HG03378 (cell line): ENCODE results near the gene SAP25.
"Not testable (repeated sequence)": the region's sequence is repeated elsewhere in the genome, so short reads cannot be mapped to it uniquely, and the experiment has no call there.

ENCODE experiments used
- ATAC-seq: cut with Tn5 transposase; IDR thresholded peaks from one replicate; pipeline ENCODE4 v1.9.1; 2021; ENCODE audit warnings: mild to moderate bottlenecking, moderate library complexity; ENCODE audit not compliant: unreplicated experiment

Gene SAP25

GRCh38 chr7:100538654-100539435 lies 34.9 kb downstream of the SAP25 start, which contains the start of gene AGFG2:
Gene AGFG2, plus strand, starts transcription at chr7:100539203. Its CDS starts 144 bp downstream, at chr7:100539347.
- peak; percentile 91 for ATAC-seq

- no peak for ATAC-seq
Observed at GRCh38 chr7:100538348-100538653, 35.4 kb downstream of the SAP25 start.

- ATAC-seq: not testable (repeated sequence)
Observed at GRCh38 chr7:100536695-100537094, 37.0 kb downstream of the SAP25 start.

- ATAC-seq: not testable (repeated sequence)
Observed at GRCh38 chr7:100535982-100536381, 37.7 kb downstream of the SAP25 start.

GRCh38 chr7:100532165-100533022 lies 41.3 kb downstream of the SAP25 start:
- no peak for ATAC-seq

GRCh38 chr7:100528108-100528866 lies 45.4 kb downstream of the SAP25 start:
- not testable (repeated sequence) for ATAC-seq

- ATAC-seq: not testable (repeated sequence)
Observed at GRCh38 chr7:100523192-100523591, 50.5 kb downstream of the SAP25 start.
